Tibial nerve (tissue), 3 donors: ENCODE data around the gene ZACN.

Experiments used
- POLR2A ChIP-seq, 2 donors: fragments of 450-650 bp; IDR thresholded peaks; one replicate each; pipeline ENCODE4 v1.6.1; 2017; ENCODE audit warnings: antibody characterized with exemption in 2 of 2, mild to moderate bottlenecking in 2 of 2, moderate library complexity in 2 of 2
- TF ChIP-seq, protein P1 (sequence below), 5 experiments: fragments of 200-600 bp in 3 of 5; fragments of 450-650 bp in 2 of 5; sonication (generic) in 3 of 5; IDR thresholded peaks; one replicate each; pipeline ENCODE4 v1.5.1; 2016 to 2019; ENCODE audit warnings: antibody characterized with exemption in 5 of 5, mild to moderate bottlenecking in 3 of 5, moderate library complexity in 2 of 5

DNA sequence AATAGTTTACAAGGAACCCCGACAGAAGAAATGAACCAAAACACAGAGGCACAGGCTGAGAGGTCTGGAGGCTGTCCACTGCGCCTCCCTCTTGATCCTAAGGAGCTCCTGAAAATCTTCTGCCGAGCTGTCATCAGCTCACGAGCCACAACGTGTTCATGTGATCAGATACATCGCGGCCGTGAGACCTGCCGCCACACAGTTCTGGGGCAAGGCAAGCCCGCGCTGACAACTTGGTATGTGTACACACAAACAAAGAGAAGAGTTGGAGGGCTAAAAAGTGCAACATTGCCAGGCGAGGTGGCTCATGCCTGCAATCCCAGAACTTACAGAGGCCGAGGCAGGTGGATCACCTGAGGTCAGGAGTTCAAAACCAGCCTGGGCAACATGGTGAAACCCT lies 17.0 kb downstream of the ZACN start:
- TF ChIP-seq POLR2A (IDR thresholded peaks at IDR 0.05) = no peak
- TF ChIP-seq, protein P1, sequence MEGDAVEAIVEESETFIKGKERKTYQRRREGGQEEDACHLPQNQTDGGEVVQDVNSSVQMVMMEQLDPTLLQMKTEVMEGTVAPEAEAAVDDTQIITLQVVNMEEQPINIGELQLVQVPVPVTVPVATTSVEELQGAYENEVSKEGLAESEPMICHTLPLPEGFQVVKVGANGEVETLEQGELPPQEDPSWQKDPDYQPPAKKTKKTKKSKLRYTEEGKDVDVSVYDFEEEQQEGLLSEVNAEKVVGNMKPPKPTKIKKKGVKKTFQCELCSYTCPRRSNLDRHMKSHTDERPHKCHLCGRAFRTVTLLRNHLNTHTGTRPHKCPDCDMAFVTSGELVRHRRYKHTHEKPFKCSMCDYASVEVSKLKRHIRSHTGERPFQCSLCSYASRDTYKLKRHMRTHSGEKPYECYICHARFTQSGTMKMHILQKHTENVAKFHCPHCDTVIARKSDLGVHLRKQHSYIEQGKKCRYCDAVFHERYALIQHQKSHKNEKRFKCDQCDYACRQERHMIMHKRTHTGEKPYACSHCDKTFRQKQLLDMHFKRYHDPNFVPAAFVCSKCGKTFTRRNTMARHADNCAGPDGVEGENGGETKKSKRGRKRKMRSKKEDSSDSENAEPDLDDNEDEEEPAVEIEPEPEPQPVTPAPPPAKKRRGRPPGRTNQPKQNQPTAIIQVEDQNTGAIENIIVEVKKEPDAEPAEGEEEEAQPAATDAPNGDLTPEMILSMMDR (IDR thresholded peaks at IDR 0.05) = no peak
